K562 (cell line): ENCODE measurements around the gene PPP1R15B. TPM values are rescaled to one million over a fixed set of nuclear protein-coding genes. Genes with fewer than 3 reads are reported as not detected.
A peak's percentile ranks its signal among the peaks of the same experiment; 100 is the strongest.

Experiments
- ESRRA ChIP-seq: fragments of 450-650 bp; IDR thresholded peaks from 2 replicates; pipeline ENCODE4 v1.6.1; 2014; ENCODE audit warnings: low read depth, mild to moderate bottlenecking, moderate library complexity, borderline replicate concordance
- HDAC8 ChIP-seq: fragments of 450-650 bp; IDR thresholded peaks from 2 replicates; pipeline ENCODE4 v1.6.1; 2016; ENCODE audit warnings: mild to moderate bottlenecking, missing genetic modification characterization, moderate library complexity, missing compliant biosample characterization
- JUND ChIP-seq, 2 experiments: IDR thresholded peaks; 2 replicates in 1 of 2; 3 replicates in 1 of 2; pipeline ENCODE4 v1.6.1; 2011; ENCODE audit warnings: borderline replicate concordance in 2 of 2, low read depth in 2 of 2, low read length in 2 of 2, improper control_type of control experiment in 1 of 2, missing biosample characterization in 1 of 2, missing genetic modification characterization in 1 of 2, missing genetic modification reagents in 1 of 2
- NR2C1 ChIP-seq, 2 experiments: fragments of 450-650 bp; IDR thresholded peaks; 2 replicates each; pipeline ENCODE4 v1.6.1; 2017; ENCODE audit warnings: mild to moderate bottlenecking in 2 of 2, antibody characterized with exemption in 1 of 2, inconsistent platforms in 1 of 2, missing compliant biosample characterization in 1 of 2, missing genetic modification characterization in 1 of 2
- ZNF551 ChIP-seq: fragments of 250-450 bp; sonication (Bioruptor Pico); IDR thresholded peaks from 2 replicates; pipeline ENCODE4 v1.5.0; 2021; ENCODE audit warnings: mild to moderate bottlenecking, moderate library complexity
- polyA plus RNA-seq, 8 experiments: library from polyadenylated mRNA; depleted of rRNA in 4 of 8; stranded (reverse) in 5 of 8; unstranded in 3 of 8; fragments of >200 nt; fragmentation: Nextera tagmentation in 2 of 8; fragmentation: Illumina TruSeq in 1 of 8; extraction: Ambion mirVana in 2 of 8; extraction: Trizol in 1 of 8; gene quantifications; 2 replicates each; pipeline versions ENCODE4 v1.2.1 to v1.2.3, GENCODE V29; 2011 to 2014; ENCODE audit warnings: inconsistent platforms in 1 of 8, missing spikeins in 1 of 8
- total RNA-seq, 7 experiments: library from RNA; depleted of rRNA in 6 of 7; stranded (reverse); fragments of >200 nt in 6 of 7; fragmentation: Illumina TruSeq in 2 of 7; extraction: Trizol in 2 of 7; gene quantifications; 2 replicates each; pipeline versions ENCODE4 v1.2.1 to v1.2.3, GENCODE V29; 2011 to 2021; ENCODE audit warnings: low replicate concordance in 1 of 7
- TF ChIP-seq, protein P1 (sequence below), 2 experiments: fragments of 450-650 bp; formaldehyde crosslinking in 1 of 2; IDR thresholded peaks; 2 replicates each; pipeline versions ENCODE4 v1.4.0 to v1.6.1; 2014 to 2020; ENCODE audit warnings: mild to moderate bottlenecking in 2 of 2, borderline replicate concordance in 1 of 2, low read depth in 1 of 2
- TF ChIP-seq, protein P2 (sequence below): fragments of 450-650 bp; IDR thresholded peaks from 2 replicates; pipeline ENCODE4 v1.6.1; 2018; ENCODE audit not compliant: partially characterized antibody
- TF ChIP-seq, protein P3 (sequence below): fragments of 450-650 bp; IDR thresholded peaks from 2 replicates; pipeline ENCODE4 v1.6.1; 2016; ENCODE audit warnings: antibody characterized with exemption
- TF ChIP-seq, protein P4 (sequence below), 2 experiments: fragments of 250-450 bp in 1 of 2; fragments of 450-650 bp in 1 of 2; sonication (Bioruptor Pico) in 1 of 2; IDR thresholded peaks; 2 replicates each; pipeline versions ENCODE4 v1.6.1 to v1.8.0; 2016 to 2021; ENCODE audit warnings: mild to moderate bottlenecking in 2 of 2, moderate library complexity in 2 of 2, missing compliant biosample characterization in 1 of 2, missing genetic modification characterization in 1 of 2

PPP1R15B gene
- total and polyA plus RNA-seq, 9 of the 15 experiments (the other 6 are each of a cell fraction or from before 2014, with no cell fraction given): 17.0 to 48.1 (median 30.8) TPM

DNA sequence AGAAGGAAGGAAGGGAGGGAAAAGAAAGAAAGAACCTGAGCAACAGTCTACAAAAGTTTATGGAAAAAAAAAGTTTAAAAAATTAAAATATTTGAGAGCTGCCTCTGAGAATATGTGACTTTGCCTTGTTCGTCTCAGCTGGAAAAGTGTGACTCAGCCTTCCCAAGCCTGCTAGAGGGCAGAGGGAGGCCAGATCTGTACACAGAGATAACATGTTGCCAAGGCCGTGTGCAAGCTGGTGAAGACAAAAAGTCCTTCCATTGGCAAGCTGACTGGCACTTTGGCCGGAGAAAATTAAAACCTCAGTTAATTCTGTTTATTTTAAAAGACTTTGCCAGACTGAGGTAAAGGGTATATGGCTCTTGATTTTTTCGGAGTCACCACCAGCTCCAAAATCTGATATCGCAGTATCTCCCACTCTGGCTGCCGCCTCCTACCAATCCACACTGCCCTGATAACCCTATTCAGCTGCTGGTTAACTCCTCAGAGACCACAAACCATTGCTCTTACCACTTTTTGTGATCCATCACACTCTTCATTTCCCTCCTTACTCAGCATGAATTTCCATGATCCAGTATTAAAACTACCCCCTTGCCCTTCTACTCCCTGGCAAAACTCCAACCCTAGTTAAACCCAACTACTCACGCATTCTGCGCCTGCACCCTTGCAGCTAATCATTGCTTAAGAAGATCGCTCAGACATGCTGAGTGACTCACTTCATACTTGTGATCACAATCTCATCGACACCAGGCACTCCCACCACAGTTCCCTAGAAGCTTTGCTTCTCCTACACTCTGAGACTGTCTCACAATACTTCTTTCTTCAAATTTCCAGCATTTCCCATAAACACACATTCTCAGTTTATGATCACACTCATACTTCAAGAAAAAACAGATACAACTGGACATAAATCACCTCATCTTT lies 5.7 kb upstream of the PPP1R15B start (continued):
- TF ChIP-seq, protein P1, sequence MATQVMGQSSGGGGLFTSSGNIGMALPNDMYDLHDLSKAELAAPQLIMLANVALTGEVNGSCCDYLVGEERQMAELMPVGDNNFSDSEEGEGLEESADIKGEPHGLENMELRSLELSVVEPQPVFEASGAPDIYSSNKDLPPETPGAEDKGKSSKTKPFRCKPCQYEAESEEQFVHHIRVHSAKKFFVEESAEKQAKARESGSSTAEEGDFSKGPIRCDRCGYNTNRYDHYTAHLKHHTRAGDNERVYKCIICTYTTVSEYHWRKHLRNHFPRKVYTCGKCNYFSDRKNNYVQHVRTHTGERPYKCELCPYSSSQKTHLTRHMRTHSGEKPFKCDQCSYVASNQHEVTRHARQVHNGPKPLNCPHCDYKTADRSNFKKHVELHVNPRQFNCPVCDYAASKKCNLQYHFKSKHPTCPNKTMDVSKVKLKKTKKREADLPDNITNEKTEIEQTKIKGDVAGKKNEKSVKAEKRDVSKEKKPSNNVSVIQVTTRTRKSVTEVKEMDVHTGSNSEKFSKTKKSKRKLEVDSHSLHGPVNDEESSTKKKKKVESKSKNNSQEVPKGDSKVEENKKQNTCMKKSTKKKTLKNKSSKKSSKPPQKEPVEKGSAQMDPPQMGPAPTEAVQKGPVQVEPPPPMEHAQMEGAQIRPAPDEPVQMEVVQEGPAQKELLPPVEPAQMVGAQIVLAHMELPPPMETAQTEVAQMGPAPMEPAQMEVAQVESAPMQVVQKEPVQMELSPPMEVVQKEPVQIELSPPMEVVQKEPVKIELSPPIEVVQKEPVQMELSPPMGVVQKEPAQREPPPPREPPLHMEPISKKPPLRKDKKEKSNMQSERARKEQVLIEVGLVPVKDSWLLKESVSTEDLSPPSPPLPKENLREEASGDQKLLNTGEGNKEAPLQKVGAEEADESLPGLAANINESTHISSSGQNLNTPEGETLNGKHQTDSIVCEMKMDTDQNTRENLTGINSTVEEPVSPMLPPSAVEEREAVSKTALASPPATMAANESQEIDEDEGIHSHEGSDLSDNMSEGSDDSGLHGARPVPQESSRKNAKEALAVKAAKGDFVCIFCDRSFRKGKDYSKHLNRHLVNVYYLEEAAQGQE (IDR thresholded peaks at IDR 0.05; ENCODE audit: borderline replicate concordance): peak; percentile 19; the same call in 1 of the 2 replicates
- TF ChIP-seq, protein P1 (CRISPR knock-in tag; IDR thresholded peaks at IDR 0.05; ENCODE audit: low read depth): peak; percentile 39
- TF ChIP-seq, protein P2, sequence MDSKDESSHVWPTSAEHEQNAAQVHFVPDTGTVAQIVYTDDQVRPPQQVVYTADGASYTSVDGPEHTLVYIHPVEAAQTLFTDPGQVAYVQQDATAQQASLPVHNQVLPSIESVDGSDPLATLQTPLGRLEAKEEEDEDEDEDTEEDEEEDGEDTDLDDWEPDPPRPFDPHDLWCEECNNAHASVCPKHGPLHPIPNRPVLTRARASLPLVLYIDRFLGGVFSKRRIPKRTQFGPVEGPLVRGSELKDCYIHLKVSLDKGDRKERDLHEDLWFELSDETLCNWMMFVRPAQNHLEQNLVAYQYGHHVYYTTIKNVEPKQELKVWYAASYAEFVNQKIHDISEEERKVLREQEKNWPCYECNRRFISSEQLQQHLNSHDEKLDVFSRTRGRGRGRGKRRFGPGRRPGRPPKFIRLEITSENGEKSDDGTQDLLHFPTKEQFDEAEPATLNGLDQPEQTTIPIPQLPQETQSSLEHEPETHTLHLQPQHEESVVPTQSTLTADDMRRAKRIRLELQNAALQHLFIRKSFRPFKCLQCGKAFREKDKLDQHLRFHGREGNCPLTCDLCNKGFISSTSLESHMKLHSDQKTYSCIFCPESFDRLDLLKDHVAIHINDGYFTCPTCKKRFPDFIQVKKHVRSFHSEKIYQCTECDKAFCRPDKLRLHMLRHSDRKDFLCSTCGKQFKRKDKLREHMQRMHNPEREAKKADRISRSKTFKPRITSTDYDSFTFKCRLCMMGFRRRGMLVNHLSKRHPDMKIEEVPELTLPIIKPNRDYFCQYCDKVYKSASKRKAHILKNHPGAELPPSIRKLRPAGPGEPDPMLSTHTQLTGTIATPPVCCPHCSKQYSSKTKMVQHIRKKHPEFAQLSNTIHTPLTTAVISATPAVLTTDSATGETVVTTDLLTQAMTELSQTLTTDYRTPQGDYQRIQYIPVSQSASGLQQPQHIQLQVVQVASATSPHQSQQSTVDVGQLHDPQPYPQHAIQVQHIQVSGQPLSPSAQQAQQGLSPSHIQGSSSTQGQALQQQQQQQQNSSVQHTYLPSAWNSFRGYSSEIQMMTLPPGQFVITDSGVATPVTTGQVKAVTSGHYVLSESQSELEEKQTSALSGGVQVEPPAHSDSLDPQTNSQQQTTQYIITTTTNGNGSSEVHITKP: no peak
- TF ChIP-seq JUND (IDR thresholded peaks at IDR 0.05; ENCODE audit: borderline replicate concordance, low read depth, low read length) (peak; percentile 97), JUND (tag; IDR thresholded peaks at IDR 0.05; ENCODE audit: borderline replicate concordance, low read depth, low read length) (peak; percentile 94; the same call in 2 of the 3 replicates), ESRRA (peak; percentile 86), NR2C1 (IDR thresholded peaks at IDR 0.05) (no peak), NR2C1 (tag; IDR thresholded peaks at IDR 0.05) (peak; percentile 45; the same call in 1 of the 2 replicates), HDAC8 (no peak), ZNF551 (CRISPR knock-in tag) (no peak)
- TF ChIP-seq, protein P3, sequence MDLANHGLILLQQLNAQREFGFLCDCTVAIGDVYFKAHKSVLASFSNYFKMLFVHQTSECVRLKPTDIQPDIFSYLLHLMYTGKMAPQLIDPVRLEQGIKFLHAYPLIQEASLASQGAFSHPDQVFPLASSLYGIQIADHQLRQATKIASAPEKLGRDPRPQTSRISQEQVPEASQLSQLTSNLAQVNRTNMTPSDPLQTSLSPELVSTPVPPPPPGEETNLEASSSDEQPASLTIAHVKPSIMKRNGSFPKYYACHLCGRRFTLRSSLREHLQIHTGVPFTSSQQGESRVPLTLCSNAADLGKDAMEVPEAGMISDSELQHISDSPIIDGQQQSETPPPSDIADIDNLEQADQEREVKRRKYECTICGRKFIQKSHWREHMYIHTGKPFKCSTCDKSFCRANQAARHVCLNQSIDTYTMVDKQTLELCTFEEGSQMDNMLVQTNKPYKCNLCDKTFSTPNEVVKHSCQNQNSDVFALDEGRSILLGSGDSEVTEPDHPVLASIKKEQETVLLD: peak; percentile 83
- TF ChIP-seq, protein P4, sequence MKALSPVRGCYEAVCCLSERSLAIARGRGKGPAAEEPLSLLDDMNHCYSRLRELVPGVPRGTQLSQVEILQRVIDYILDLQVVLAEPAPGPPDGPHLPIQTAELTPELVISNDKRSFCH (CRISPR knock-in tag; IDR thresholded peaks at IDR 0.05): no peak
- TF ChIP-seq, protein P4 (tag; IDR thresholded peaks at IDR 0.05): peak; percentile 59; the same call in 1 of the 2 replicates
